HL-60 (cell line): ENCODE data around the gene FEV.

Experiments
- DNase-seq, 2 experiments: peaks; one replicate each; pipeline ENCODE4 v3.0.0-alpha.2; 2010 to 2020; ENCODE audit warnings: low read depth in 1 of 2, low spot score in 1 of 2
- H3K27ac ChIP-seq: fragments of 250-450 bp; sonication (Bioruptor Pico); replicated peaks from 2 replicates; pipeline ENCODE4 v1.5.1; 2020; ENCODE audit warnings: mild to moderate bottlenecking, moderate library complexity
- H3K27me3 ChIP-seq: fragments of 250-450 bp; sonication (Bioruptor Pico); 2 replicates; pipeline ENCODE4 v1.5.1; 2021; ENCODE audit warnings: mild to moderate bottlenecking, moderate library complexity; ENCODE audit not compliant: insufficient read depth, poor library complexity, severe bottlenecking
- H3K4me3 ChIP-seq: replicated peaks from 2 replicates; pipeline ENCODE4 v1.5.1; 2011; ENCODE audit warnings: mild to moderate bottlenecking, control low read depth, low read length; ENCODE audit not compliant: insufficient read depth
- GABPA ChIP-seq: IDR thresholded peaks from 2 replicates; pipeline ENCODE4 v1.6.1; 2012; ENCODE audit warnings: low read depth
- POLR2AphosphoS5 ChIP-seq: IDR thresholded peaks from 2 replicates; pipeline ENCODE4 v1.6.1; 2012; ENCODE audit warnings: low read depth
- SPI1 ChIP-seq: IDR thresholded peaks from 2 replicates; pipeline ENCODE4 v1.6.1; 2012; ENCODE audit warnings: low read depth, mild to moderate bottlenecking, borderline replicate concordance
- TF ChIP-seq, protein P1 (sequence below): IDR thresholded peaks from one replicate; pipeline ENCODE4 v1.5.1; 2011; ENCODE audit warnings: low read length, control low read depth, inconsistent platforms; ENCODE audit not compliant: insufficient read depth
- TF ChIP-seq, protein P2 (sequence below): IDR thresholded peaks from 2 replicates; pipeline ENCODE4 v1.6.1; 2012; ENCODE audit warnings: low read depth; ENCODE audit not compliant: insufficient replicate concordance

Gene FEV

DNA sequence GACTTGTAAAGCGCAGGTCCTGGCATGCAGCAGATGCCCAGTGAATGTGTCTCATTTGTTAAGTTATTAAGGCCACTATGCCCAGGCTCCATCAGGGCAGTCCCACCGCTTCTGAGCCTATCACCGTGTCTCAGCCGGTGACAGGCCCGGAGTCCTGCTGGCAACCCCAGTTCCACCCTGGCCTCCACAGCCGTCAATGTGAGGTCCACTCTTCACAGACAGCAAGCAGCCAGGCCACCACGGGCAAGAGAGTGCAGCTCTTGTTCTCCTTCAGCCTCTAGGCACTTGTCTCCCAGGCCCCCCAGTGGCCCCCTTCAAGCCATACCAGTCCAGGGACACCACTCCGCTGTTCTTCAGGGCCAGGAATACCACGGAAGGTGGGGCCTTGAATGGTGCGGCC is 33.7 kb upstream of the FEV start:
- H3K4me3 ChIP-seq, result no peak overlapping the region
- DNase-seq, result no peak
- no peak for TF ChIP-seq POLR2AphosphoS5
- TF ChIP-seq, protein P1, sequence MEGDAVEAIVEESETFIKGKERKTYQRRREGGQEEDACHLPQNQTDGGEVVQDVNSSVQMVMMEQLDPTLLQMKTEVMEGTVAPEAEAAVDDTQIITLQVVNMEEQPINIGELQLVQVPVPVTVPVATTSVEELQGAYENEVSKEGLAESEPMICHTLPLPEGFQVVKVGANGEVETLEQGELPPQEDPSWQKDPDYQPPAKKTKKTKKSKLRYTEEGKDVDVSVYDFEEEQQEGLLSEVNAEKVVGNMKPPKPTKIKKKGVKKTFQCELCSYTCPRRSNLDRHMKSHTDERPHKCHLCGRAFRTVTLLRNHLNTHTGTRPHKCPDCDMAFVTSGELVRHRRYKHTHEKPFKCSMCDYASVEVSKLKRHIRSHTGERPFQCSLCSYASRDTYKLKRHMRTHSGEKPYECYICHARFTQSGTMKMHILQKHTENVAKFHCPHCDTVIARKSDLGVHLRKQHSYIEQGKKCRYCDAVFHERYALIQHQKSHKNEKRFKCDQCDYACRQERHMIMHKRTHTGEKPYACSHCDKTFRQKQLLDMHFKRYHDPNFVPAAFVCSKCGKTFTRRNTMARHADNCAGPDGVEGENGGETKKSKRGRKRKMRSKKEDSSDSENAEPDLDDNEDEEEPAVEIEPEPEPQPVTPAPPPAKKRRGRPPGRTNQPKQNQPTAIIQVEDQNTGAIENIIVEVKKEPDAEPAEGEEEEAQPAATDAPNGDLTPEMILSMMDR, result no peak
- no peak for TF ChIP-seq GABPA
- TF ChIP-seq, protein P2, sequence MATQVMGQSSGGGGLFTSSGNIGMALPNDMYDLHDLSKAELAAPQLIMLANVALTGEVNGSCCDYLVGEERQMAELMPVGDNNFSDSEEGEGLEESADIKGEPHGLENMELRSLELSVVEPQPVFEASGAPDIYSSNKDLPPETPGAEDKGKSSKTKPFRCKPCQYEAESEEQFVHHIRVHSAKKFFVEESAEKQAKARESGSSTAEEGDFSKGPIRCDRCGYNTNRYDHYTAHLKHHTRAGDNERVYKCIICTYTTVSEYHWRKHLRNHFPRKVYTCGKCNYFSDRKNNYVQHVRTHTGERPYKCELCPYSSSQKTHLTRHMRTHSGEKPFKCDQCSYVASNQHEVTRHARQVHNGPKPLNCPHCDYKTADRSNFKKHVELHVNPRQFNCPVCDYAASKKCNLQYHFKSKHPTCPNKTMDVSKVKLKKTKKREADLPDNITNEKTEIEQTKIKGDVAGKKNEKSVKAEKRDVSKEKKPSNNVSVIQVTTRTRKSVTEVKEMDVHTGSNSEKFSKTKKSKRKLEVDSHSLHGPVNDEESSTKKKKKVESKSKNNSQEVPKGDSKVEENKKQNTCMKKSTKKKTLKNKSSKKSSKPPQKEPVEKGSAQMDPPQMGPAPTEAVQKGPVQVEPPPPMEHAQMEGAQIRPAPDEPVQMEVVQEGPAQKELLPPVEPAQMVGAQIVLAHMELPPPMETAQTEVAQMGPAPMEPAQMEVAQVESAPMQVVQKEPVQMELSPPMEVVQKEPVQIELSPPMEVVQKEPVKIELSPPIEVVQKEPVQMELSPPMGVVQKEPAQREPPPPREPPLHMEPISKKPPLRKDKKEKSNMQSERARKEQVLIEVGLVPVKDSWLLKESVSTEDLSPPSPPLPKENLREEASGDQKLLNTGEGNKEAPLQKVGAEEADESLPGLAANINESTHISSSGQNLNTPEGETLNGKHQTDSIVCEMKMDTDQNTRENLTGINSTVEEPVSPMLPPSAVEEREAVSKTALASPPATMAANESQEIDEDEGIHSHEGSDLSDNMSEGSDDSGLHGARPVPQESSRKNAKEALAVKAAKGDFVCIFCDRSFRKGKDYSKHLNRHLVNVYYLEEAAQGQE, result no peak
- no peak overlapping the region for H3K27ac ChIP-seq
- peaks cover 2% of the 10 kb centered on the region for H3K27me3 ChIP-seq

DNA sequence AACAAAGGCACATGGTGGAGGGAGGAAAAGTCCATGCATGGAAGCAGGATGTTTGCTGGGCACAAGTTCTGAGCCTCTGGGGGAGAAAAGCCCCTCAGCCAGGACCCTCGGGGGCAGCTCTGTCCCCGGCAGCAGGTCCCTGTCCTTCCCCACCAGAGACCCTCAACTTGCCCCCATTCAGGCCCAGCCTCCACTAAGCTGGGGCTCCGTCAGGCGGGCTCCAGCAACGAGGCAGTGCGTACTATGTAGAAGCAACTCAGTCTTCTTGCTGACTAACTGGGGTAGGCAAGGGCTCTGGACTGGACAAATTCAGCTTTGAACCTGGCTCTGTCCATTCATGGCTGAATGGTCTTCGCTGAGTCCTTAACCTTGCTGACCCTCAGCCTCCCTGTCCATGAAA is 33.3 kb upstream of the FEV start:
- Histone ChIP-seq H3K4me3 (no peak overlapping the region), H3K27me3 (peaks cover 2% of the 10 kb centered on the region), H3K27ac (no peak overlapping the region)
- TF ChIP-seq, protein P2, result no peak
- TF ChIP-seq, protein P1, result no peak
- TF ChIP-seq POLR2AphosphoS5 (no peak), GABPA (no peak), SPI1 (no peak)
- DNase-seq, result no peak

DNA sequence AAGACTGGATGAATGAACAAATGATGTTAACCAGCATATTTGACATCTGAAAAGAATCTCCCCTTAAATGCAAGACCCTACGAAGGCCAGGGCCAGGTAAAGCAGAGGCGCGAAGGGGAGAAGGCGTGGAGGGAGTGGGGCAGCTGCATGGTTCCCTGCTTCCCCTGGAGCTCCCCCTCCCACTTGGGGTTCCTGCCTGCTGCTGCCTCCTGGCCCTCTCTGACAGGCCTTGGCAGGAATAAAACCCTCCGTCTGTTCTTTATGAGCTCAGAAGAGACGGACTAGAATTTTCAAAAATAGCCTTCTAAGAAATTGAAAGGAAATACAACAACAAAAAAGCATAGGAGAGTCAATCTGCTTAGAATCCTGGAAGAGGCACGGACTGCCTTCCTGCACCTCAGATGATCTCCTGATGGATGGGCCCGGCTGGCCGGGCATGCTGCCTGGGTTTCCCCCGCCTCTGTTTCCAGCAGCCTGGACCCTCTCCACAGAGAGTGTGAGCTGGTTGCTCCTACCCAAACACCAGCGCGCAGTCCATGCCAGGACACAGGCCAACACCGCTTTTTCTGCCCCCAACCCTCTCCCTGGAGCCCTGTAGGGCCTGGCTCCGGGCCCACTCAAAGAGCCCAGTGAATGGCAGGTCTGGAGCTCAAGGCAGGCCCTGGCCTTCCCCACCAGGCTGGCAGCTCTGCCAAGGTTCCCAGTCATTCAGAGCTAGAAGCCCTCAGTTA is 32.4 kb upstream of the FEV start:
- Histone ChIP-seq H3K4me3 (no peak overlapping the region), H3K27ac (no peak overlapping the region), H3K27me3 (peaks cover 2% of the 10 kb centered on the region)
- TF ChIP-seq, protein P1, result no peak
- TF ChIP-seq, protein P2, result no peak
- TF ChIP-seq POLR2AphosphoS5 (no peak), SPI1 (no peak), GABPA (no peak)
- no peak for DNase-seq
